Fibroblast of lung (primary cell): ENCODE data around the gene INCA1. TPM values are rescaled to one million over a fixed set of nuclear protein-coding genes. Genes with fewer than 3 reads are reported as not detected.

Experiments
- DNase-seq, 2 donors: peaks; one replicate each; pipeline versions ENCODE4 v3.0.0 to v3.0.0-alpha.2; 2010; ENCODE audit warnings: low read depth in 2 of 2
- H2AFZ ChIP-seq: 2 replicates; pipeline ENCODE4 v1.5.1; 2012; ENCODE audit warnings: low read length, control low read depth, inconsistent platforms
- H3K27ac ChIP-seq: 2 replicates; pipeline ENCODE4 v1.5.1; 2011; ENCODE audit warnings: low read length, control low read depth; ENCODE audit not compliant: insufficient read depth
- H3K27me3 ChIP-seq: 2 replicates; pipeline ENCODE4 v1.5.1; 2011; ENCODE audit warnings: mild to moderate bottlenecking, low read length; ENCODE audit not compliant: control insufficient read depth, insufficient read depth
- H3K36me3 ChIP-seq: 2 replicates; pipeline ENCODE4 v1.5.1; 2011; ENCODE audit warnings: low read length; ENCODE audit not compliant: control insufficient read depth, insufficient read depth
- H3K4me1 ChIP-seq: 2 replicates; pipeline ENCODE4 v1.5.1; 2011; ENCODE audit warnings: low read length; ENCODE audit not compliant: control insufficient read depth, insufficient read depth; ENCODE audit errors: extremely low read depth
- H3K4me2 ChIP-seq: 2 replicates; pipeline ENCODE4 v1.5.1; 2011; ENCODE audit warnings: low read length, control low read depth; ENCODE audit not compliant: insufficient read depth; ENCODE audit errors: extremely low read depth
- H3K4me3 ChIP-seq, 4 experiments: fragments of 200-600 bp in 1 of 4; sonication (generic) in 1 of 4; replicated peaks in 1 of 4; 2 replicates each; pipeline ENCODE4 v1.5.1; 2011 to 2016; ENCODE audit warnings: low read length in 4 of 4, low read depth in 3 of 4, mild to moderate bottlenecking in 3 of 4, control low read depth in 2 of 4, inconsistent platforms in 1 of 4, mixed read lengths in 1 of 4; ENCODE audit not compliant: insufficient read depth in 1 of 4; ENCODE audit errors: control extremely low read depth in 1 of 4
- H3K79me2 ChIP-seq: 2 replicates; pipeline ENCODE4 v1.5.1; 2012; ENCODE audit warnings: mild to moderate bottlenecking, low read length, inconsistent platforms; ENCODE audit not compliant: control insufficient read depth, insufficient read depth
- H3K9ac ChIP-seq: 2 replicates; pipeline ENCODE4 v1.5.1; 2011; ENCODE audit warnings: mild to moderate bottlenecking, low read length, control low read depth; ENCODE audit not compliant: insufficient read depth
- H3K9me3 ChIP-seq: 2 replicates; pipeline ENCODE4 v1.5.1; 2012; ENCODE audit warnings: low read depth, low read length; ENCODE audit not compliant: control insufficient read depth, insufficient read depth
- H4K20me1 ChIP-seq: 2 replicates; pipeline ENCODE4 v1.5.1; 2011; ENCODE audit warnings: low read length; ENCODE audit not compliant: control insufficient read depth, insufficient read depth; ENCODE audit errors: extremely low read depth
- EZH2 ChIP-seq: IDR thresholded peaks from 2 replicates; pipeline ENCODE4 v1.5.1; 2012; ENCODE audit warnings: low read length, control low read depth, mild to moderate bottlenecking; ENCODE audit errors: missing control alignments
- polyA plus RNA-seq, 2 donors: library from polyadenylated mRNA; depleted of rRNA in 1 of 2; stranded (reverse) in 1 of 2; unstranded in 1 of 2; fragments of >200 nt; gene quantifications; 2 replicates each; pipeline ENCODE4 v1.2.1, GENCODE V29; 2011 to 2012; ENCODE audit warnings: missing spikeins in 1 of 2
- total RNA-seq: library from RNA; depleted of rRNA; stranded (reverse); fragments of >200 nt; gene quantifications from 2 replicates; pipeline ENCODE4 v1.2.1, GENCODE V29; 2014
- TF ChIP-seq, protein P1 (sequence below), 2 donors: IDR thresholded peaks in 1 of 2; conservative IDR thresholded peaks in 1 of 2; 1 replicate in 1 of 2; 2 replicates in 1 of 2; pipeline ENCODE4 v1.5.1; 2011 to 2012; ENCODE audit warnings: low read length in 2 of 2, control low read depth in 1 of 2, inconsistent platforms in 1 of 2, low read depth in 1 of 2, mild to moderate bottlenecking in 1 of 2

The INCA1 gene
- total and polyA plus RNA-seq, 2 donors (not counting 1 experiment from before 2014, with no cell fraction given), result 0.28 to 0.33 TPM

GRCh38 chr17:4972752-4973151 is 24.6 kb downstream of the INCA1 start:
- DNase-seq, result no peak
- Histone ChIP-seq H3K9ac (no peak overlapping the region), H3K4me3 (no peak overlapping the region), H3K4me1 (peaks cover 14% of the 10 kb centered on the region), H3K79me2 (peaks cover 6% of the 10 kb centered on the region), H3K9me3 (no peaks in the 10 kb centered on the region), H4K20me1 (no peaks in the 10 kb centered on the region), H3K36me3 (peaks cover 17% of the 10 kb centered on the region), H2AFZ (no peak overlapping the region), H3K27me3 (no peaks in the 10 kb centered on the region), H3K4me2 (no peak overlapping the region), H3K27ac (no peak overlapping the region)
- TF ChIP-seq, protein P1, sequence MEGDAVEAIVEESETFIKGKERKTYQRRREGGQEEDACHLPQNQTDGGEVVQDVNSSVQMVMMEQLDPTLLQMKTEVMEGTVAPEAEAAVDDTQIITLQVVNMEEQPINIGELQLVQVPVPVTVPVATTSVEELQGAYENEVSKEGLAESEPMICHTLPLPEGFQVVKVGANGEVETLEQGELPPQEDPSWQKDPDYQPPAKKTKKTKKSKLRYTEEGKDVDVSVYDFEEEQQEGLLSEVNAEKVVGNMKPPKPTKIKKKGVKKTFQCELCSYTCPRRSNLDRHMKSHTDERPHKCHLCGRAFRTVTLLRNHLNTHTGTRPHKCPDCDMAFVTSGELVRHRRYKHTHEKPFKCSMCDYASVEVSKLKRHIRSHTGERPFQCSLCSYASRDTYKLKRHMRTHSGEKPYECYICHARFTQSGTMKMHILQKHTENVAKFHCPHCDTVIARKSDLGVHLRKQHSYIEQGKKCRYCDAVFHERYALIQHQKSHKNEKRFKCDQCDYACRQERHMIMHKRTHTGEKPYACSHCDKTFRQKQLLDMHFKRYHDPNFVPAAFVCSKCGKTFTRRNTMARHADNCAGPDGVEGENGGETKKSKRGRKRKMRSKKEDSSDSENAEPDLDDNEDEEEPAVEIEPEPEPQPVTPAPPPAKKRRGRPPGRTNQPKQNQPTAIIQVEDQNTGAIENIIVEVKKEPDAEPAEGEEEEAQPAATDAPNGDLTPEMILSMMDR (conservative IDR thresholded peaks at IDR 0.05 in 1 of 2, IDR thresholded peaks at IDR 0.05 in 1 of 2; ENCODE audit: low read depth in 1 of 2, low read length in 2 of 2), result no peak
- no peak for TF ChIP-seq EZH2

DNA sequence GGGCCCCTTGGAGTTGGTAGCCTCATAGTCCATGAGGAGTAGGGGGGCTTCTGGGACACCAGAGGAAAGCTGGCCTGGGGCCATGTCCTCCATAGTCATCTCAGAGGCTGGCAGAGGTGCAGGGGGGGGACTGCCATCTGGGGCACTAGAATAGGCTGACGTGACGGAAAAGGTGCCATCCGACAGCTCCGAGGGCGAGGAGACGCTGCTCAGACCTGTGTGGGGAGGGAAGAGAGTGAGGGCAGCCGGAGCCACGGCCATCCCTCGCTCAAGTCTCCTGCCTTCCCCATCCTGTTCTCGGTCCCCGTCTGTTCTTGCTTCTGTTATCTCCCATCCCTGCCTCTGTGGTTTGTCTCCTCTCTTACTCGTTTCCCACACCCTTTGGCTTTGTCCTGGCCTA is 25.0 kb downstream of the INCA1 start:
- Histone ChIP-seq H2AFZ (no peak overlapping the region), H3K27ac (no peak overlapping the region), H3K4me2 (no peak overlapping the region), H4K20me1 (no peaks in the 10 kb centered on the region), H3K4me3 (no peak overlapping the region), H3K4me1 (peaks cover 14% of the 10 kb centered on the region), H3K9ac (no peak overlapping the region), H3K9me3 (no peaks in the 10 kb centered on the region), H3K79me2 (peaks cover 6% of the 10 kb centered on the region), H3K36me3 (peaks cover 14% of the 10 kb centered on the region), H3K27me3 (no peaks in the 10 kb centered on the region)
- TF ChIP-seq, protein P1 (conservative IDR thresholded peaks at IDR 0.05 in 1 of 2, IDR thresholded peaks at IDR 0.05 in 1 of 2; ENCODE audit: low read depth in 1 of 2, low read length in 2 of 2), result no peak
- no peak for TF ChIP-seq EZH2
- DNase-seq, result no peak

- H3K27me3 ChIP-seq, result no peaks in the 10 kb centered on the region
- no peaks in the 10 kb centered on the region for H3K9me3 ChIP-seq
- TF ChIP-seq, protein P1 (conservative IDR thresholded peaks at IDR 0.05 in 1 of 2, IDR thresholded peaks at IDR 0.05 in 1 of 2; ENCODE audit: low read depth in 1 of 2, low read length in 2 of 2), result no peak
- no peak for TF ChIP-seq EZH2
- no peak overlapping the region for H3K4me2 ChIP-seq
- peaks cover 6% of the 10 kb centered on the region for H3K79me2 ChIP-seq
- no peak overlapping the region for H3K27ac ChIP-seq
- no peaks in the 10 kb centered on the region for H4K20me1 ChIP-seq
- H3K9ac ChIP-seq, result no peak overlapping the region
- H3K4me3 ChIP-seq, result no peak overlapping the region
- DNase-seq, result no peak
- H2AFZ ChIP-seq, result no peak overlapping the region
- peaks cover 12% of the 10 kb centered on the region for H3K36me3 ChIP-seq
- H3K4me1 ChIP-seq, result peaks cover 14% of the 10 kb centered on the region
Measured at GRCh38 chr17:4971826-4972225, 25.5 kb downstream of the INCA1 start.
